HG02571 (cell line): ENCODE results near the gene TTC21A.
A peak's percentile ranks its signal among the peaks of the same experiment; 100 is the strongest.
"Not testable (repeated sequence)": the region's sequence is repeated elsewhere in the genome, so short reads cannot be mapped to it uniquely, and the experiment has no call there.

Source experiments
- ATAC-seq: cut with Tn5 transposase; IDR thresholded peaks from one replicate; pipeline ENCODE4 v1.9.1; 2021; ENCODE audit warnings: mild to moderate bottlenecking, moderate library complexity; ENCODE audit not compliant: unreplicated experiment

Gene TTC21A, protein sequence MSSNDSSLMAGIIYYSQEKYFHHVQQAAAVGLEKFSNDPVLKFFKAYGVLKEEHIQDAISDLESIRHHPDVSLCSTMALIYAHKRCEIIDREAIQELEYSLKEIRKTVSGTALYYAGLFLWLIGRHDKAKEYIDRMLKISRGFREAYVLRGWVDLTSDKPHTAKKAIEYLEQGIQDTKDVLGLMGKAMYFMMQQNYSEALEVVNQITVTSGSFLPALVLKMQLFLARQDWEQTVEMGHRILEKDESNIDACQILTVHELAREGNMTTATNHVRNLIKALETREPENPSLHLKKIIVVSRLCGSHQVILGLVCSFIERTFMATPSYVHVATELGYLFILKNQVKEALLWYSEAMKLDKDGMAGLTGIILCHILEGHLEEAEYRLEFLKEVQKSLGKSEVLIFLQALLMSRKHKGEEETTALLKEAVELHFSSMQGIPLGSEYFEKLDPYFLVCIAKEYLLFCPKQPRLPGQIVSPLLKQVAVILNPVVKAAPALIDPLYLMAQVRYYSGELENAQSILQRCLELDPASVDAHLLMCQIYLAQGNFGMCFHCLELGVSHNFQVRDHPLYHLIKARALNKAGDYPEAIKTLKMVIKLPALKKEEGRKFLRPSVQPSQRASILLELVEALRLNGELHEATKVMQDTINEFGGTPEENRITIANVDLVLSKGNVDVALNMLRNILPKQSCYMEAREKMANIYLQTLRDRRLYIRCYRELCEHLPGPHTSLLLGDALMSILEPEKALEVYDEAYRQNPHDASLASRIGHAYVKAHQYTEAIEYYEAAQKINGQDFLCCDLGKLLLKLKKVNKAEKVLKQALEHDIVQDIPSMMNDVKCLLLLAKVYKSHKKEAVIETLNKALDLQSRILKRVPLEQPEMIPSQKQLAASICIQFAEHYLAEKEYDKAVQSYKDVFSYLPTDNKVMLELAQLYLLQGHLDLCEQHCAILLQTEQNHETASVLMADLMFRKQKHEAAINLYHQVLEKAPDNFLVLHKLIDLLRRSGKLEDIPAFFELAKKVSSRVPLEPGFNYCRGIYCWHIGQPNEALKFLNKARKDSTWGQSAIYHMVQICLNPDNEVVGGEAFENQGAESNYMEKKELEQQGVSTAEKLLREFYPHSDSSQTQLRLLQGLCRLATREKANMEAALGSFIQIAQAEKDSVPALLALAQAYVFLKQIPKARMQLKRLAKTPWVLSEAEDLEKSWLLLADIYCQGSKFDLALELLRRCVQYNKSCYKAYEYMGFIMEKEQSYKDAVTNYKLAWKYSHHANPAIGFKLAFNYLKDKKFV (N-terminal part only)

DNA sequence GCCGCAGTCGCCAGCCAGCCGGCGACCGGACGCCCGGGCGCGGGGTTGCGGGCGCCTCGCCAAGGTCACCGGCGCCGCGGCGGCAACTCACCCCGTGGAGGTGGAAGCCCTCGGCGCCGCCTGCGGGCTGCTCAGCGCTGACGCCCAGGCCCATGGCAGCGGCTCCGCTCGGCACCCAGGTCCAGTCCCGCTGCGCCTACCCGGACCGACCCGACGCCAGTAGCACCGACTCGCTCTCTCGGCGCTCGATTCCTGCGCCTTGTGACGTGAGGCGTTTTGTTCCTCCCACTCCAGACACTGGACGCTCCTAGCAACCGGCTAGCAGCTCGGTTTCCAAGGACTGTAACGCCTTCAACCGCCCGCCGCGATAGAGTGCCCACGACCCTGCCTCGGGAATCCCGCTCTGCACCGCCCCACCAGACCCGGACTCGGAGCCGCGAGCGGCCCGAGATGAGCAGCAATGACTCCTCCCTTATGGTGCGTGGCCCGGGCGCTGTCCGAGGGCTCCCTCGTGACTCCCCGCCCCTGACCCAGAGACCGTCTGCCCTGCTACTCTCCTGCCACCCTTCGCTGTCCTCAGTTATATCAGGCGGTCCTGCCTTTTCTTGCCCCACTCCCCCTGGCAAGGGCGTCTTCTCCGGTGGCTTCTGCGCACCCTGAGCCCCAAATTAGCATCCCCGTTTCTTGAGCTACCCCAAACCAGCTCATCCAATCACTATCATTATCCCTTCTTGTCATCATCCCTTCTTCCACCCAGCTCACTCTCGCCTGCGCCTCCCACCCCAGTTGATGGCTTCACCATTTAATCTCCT, at the start of gene TTC21A, which contains the start of gene GORASP1:
Gene TTC21A, plus strand, starts transcription at position 293 of the 812 bp plus-strand sequence. Its CDS starts 158 bp downstream, at position 451.
Gene GORASP1, minus strand, starts transcription at position 240 of the 812 bp plus-strand sequence. Its CDS starts 86 bp downstream, at position 154.
- peak; percentile 62 for ATAC-seq

DNA sequence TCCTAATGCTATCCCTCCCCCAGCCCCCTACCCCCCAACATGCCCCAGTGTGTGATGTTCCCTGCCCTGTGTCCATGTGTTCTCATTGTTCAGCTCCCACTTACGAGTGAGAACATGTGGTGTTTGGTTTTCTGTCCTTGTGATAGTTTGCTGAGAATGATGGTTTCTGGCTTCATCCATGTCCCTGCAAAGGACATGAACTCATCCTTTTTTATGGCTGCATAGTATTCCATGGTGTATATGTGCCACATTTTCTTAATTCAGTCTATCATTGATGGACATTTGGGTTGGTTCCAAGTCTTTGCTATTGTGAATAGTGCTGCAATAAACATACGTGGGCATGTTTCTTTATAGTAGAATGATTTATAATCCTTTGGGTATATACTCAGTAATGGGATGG, 46.3 kb upstream of the TTC21A start:
- ATAC-seq: not testable (repeated sequence)

DNA sequence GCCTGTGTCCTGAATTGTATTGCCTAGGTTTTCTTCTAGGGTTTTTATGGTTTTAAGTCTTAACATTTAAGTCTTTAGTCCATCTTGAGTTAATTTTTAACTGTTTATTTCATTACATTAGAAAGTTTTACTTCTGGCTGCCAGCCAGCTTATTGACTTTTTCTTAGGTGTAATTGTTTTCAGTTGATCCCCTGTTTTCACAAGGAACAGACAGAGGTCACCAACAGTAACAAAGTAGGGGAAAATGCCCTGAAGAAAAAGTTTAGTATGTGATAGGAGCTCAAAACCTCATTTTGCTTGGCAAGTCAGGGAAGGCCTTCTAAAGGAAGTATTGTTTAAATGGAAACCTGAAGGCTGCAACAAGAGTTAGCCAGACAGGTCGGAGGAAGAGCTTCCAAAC, 45.3 kb upstream of the TTC21A start:
- ATAC-seq: no peak

DNA sequence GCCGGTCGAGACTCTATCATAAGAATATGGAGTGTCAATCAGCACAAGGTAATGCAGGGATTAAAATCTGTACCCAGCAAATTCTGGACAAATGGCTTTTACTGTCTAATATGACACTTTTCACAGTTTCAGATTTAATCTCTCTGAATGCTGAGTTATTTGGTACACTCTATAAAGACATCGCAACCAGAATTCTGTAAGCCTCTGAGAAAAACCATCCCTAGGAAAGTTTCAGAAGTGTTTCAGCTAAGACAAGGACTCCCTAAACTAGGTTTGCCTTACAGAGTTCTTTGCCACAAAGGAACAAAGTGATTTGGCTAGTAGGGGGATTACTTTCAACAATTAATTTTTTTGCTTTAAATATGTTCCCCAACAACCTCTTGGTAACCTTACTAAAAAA, 44.3 kb upstream of the TTC21A start:
- no peak for ATAC-seq

DNA sequence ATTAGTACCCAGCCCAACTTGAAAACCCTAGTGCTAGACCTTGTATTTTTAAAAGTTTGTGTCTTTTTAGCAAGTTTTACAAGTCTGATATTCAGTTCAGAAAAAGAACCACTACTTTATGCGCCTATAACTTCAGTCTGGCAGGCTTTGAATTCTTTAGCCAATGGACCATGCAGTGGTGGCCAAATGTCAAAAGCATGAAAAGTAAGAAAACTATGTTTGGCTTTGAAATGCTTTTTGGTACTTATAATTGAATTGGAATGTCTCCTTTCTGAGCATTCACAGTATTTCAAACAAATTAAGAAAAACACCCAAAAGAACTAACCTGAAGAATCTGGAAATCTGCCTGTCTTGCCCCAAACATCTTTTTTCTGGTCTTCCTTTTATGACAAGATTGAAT, 42.8 kb upstream of the TTC21A start:
- ATAC-seq: no peak

DNA sequence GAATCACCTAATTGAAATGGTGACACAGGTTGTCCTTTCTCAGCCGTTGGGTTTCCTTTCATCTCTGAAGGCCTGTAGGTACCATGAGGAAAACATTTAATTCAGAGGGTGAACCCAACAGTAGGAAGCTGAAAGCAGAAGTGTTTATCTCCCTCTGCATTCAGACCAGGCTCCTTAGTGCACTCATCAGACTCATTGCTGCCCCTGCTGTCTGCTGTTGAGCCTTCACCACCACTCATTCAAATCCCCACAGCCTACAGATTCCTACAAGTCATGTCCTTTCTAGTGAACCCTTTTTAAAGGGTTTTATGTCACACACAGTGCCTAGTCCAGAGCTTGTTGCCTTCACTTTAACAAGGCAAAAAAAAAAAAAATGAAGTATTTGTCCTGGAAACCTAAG, 42.3 kb upstream of the TTC21A start:
- ATAC-seq: peak; percentile 83

DNA sequence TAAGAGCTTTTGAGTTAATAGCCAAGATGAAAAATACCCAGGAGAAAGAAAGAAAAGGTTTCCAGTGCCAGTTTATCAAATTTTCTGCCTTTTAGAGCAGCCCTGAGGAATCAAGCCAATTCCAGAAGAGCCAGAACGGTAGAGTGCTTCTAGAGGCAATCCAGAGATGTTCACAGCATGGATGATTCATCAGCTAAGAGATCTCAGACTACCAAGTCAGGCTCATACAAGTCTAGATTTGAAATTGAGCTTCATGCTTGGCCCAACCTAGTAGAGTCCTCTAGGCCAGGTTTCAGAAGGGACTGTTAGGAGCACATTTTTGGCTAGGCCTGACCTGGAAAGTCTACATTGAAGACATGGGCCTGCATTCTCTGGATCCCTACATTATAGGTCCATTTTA, 40.2 kb upstream of the TTC21A start:
- no peak for ATAC-seq

DNA sequence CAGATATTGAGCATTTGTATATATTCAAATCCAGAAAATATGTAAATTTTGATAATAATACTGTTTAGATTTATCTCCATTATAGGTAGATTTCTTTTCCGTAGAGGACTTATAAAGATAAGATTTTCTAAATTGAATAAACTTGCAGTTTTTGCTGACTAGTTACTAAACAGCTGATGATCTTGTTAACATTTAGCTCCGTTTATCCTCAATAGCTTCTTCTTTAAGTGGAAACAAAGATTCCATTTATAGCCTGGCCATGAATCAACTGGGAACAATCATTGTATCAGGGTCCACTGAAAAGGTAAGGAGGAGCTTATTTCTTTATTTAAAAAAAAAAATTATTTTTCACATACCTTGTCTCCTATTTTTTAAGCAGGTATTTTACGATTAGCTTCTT, 38.9 kb upstream of the TTC21A start:
- no peak for ATAC-seq

DNA sequence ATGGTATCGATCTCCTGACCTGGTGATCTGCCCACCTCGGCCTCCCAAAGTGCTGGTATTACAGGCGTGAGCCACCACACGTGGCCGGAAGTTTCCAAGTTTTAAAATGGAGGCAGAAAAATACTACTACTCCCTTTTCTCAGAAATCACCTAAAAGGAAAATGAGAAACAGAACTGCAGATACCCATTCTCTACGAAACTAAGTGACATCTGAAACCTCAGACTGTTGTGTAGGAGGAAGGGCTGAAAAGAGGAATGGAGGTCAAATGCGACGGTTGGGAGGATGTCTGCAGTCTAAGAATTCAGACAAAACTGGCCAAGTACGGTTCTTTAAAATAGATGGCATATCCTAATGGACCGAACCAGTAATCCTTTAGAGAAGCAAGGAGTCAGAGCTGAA, 31.6 kb upstream of the TTC21A start:
- ATAC-seq: no peak

DNA sequence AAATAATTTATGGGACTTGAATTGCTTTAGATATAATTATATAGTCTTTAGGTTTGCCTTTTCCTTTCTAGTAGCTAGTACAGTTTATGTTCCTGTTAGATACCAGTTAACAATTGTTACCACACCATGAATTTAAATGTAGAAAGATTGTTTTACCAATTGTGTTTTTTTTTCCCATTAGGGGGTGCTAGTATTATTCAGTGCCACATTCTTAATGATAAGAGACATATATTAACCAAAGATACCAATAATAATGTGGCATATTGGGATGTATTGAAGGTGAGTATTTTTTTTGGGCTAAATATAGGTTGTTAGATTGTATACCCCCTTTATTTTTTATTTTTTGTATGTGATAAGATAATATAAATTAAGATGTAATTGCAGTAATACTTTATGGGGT, 27.9 kb upstream of the TTC21A start:
- no peak for ATAC-seq

DNA sequence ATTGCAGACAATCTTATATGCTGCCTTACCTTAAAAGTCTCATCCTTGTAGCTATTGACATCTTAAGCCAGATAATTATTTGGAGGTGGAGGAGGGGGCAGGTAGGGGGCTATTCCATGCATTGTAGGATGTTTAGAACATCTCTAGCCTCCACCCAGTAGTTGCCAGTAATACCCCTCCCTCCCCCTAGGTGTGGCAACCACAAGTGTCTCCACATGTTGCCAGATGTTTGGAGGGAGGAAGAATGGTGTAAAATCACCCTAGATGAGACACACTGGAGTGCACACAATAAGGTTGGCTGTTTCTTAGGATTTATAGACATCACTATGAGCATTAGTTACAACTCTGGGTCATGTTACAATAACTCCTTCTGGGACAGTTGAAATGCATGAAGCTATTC, 27.5 kb upstream of the TTC21A start:
- no peak for ATAC-seq

DNA sequence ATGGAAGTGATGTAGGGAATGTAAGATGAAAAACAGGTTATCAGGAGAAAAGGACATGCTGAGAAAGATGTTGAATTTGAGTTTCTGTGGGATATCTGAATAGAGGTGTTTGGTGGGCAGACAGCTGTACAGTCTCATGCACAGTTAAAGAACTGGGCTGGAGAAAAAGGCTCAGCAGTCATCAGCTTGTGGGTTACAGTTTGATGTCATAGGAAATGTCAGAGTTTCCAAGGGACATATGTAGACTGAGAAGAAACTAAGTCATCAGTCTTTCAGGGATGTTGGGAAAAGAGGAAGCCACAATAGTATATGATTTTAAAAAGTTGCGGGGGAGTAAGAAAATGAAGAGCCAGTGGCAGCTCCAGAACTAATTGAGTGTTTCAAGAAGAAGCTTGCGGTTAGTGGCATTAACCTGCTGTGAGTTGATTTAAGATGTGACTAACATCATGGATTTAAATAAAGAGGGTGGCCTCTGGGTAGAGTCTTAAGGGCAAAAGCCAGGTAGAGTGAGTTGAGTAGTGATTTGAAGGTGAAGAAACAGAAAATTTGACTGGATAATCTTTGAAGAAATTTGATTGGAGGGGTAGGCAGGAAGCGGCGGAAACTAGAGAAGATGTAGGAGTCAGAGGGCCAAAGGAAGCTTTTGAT, 24.7 kb upstream of the TTC21A start:
- no peak for ATAC-seq

DNA sequence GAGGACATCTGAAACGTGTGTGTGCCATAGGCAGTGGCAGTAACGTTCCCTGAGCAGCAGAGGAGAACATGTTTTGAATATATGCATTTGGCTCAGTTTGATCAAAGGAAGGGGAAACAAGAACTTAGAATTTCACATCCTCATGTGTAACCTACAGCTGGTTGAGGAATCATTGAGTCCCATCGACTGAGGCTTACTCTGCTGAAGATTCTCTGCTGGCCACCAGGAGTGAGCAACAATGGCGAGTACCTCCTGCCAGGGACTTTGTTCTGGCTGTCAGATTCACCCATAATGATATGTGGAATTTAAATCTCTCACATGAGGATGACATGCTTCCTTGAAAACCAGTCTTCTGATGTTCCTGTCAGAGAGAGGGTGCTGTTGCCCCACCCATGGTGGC, 21.3 kb upstream of the TTC21A start:
- no peak for ATAC-seq

DNA sequence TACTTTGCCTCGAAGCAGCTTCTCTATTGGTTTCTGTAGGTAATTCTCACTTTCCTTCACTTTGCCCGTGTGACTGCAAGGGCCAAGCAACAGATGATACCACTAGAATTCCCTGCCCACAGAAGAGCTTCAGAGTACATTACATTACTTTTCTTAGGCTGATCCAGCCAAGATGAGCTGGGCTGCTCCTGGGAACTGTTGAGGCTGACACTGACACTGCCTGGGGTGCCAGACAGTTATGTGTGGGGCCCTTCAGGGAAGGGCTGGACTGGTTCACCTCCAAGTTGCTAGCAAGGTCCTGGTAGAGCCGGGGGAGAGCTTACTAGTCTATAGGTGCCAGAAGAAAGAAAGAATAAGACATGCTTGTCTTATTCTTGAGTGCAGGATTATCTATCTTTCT, 19.0 kb upstream of the TTC21A start:
- no peak for ATAC-seq

DNA sequence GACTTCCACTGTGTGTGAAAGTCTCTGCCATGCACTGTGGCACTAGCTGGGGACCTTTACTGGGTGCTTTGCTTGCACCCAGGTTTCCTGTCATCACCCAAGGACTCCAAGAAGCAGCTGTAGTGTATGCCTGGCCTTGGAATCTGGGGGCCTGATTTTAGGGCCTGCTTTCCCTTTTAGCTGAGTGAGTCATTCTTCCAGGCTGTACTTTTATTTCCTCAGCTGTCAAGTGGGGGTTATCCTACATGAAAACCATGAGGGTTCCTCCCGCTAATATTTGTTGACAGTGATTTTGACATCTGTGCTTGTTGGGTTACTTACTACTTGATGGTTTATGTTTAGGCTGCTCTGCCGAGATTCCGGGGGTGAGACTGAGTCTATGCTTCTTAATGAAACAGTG, 18.6 kb upstream of the TTC21A start:
- ATAC-seq: no peak

DNA sequence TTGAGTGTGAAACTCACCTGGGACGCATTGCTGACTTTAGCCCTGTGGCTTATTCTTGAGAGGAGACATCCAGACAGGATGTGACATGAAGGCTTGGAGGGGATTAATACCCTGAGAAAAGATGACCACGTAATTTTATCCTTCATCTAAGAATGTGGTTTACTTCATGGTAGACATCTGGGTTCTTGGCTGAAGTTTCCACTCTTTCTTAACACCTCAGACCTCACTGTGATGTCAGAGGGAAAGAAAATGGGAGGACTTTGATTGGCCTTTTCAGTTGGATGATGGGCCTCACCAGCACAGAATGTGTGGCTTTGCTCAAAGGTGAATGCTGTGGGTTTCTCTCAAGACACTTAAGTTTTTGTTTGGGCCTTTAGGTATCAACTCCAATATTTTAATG, 16.6 kb upstream of the TTC21A start:
- ATAC-seq: no peak

DNA sequence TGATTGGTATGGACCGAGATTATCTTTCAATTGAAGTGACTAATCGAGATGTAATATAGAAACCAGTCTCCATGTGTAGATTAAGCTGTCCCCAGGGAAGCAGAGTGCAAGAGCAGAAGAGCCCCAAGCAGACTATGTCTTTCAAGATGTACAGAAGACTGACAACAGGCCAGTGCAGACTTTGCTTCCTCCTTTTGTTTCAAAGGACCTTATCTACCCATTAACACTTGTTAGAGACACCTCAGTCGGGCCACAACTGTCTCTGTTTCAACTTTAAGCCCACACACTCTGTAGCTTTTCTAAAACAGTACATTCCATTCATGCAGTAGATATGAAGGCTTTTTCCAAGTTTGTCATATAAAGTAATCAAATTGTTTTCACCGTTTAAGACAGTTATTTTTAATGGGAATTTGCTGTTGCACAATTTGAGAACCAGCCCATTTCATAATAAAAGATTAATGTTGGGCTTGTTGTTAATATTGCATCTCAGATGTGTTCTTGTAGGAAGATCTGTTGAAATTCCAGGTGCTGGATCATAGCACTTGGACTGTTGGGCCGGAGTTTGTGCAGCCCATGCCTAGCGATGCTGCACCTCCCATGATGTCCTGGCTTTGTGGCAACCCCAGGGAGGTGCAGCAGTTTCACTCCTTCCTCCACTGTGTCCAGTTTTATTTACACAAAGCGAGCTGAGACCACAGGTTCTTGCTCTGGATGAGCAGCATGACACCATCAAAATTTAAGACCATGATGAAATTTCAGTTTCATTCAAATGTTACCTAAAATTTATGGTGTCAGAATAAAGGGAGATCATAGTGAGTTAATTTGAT, 12.4 kb upstream of the TTC21A start:
- ATAC-seq: no peak

DNA sequence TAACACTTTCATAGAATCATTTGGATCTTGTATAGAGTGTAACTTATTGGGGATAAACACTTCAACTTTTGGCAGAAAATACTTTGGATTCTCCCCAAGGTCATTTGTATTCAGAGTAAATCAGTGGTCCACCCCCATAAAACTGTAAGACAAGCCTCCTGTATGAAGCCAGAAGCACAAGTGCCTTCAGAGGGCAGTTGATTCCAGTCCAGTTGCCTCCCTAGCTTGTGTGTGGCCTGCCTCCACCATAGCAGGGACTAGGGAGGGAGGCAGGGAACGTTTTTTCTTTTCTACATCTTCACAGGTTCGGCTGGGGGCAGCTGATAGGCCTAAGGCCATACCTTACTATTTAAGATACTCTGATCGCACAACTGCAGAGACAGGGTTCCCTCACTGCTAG, 11.7 kb upstream of the TTC21A start:
- no peak for ATAC-seq

DNA sequence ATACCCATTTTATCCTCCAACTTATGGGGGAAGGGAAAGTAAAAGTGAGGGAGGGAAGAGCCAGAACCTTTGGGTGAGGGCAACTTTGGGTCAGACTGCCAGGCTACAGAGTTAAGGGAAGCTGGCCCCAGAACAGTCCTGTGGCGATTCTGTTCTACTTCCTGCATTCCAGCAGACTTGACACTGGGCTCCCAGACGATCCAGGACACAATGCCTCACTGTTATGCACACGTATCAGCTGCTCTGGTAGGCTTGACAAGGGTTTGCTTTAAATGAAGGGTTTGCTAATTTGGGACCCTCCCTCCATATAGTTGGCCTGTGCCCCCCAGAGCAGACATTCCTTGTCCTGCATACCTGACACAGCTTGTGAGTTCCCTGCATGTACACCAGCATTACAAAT, 10.7 kb upstream of the TTC21A start:
- no peak for ATAC-seq
